Testis (tissue), 2 donors: ENCODE data around the gene FCAMR.

Source experiments
- CTCF ChIP-seq, 3 experiments: fragments of 450-650 bp in 2 of 3; fragments of 200-600 bp in 1 of 3; sonication (generic) in 1 of 3; IDR thresholded peaks; one replicate each; pipeline ENCODE4 v1.5.1; 2016 to 2019; ENCODE audit warnings: antibody characterized with exemption in 3 of 3, mild to moderate bottlenecking in 2 of 3, moderate library complexity in 1 of 3
- POLR2A ChIP-seq: fragments of 450-650 bp; IDR thresholded peaks from one replicate; pipeline ENCODE4 v1.6.1; 2017; ENCODE audit warnings: antibody characterized with exemption, mild to moderate bottlenecking, moderate library complexity

DNA sequence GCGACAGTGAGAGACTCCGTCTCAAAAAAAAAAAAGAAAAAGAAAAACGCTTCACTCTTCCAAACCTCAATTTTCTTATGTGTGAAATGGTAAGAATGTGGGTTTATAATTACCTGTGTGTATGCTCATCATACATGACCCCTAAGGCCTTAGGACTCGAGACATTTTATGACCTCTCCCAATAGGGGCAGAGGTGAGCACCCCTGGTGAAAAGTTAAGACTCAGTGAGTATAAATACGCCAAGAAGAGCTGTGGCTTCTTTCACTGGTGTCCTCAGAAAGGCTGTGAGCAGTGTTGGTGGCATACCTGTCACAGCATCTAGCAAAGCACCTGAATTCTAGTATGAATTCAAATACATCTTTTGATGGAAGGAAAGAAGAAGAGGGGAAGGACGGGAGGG, 40.7 kb downstream of the FCAMR start:
- TF ChIP-seq CTCF (IDR thresholded peaks at IDR 0.05) = no peak
- TF ChIP-seq POLR2A = no peak
